RWPE2 (cell line): ENCODE results near the gene KLHL15.

ENCODE experiments used
- ATAC-seq: fragments of 200-7000 bp; cut with Tn5 transposase; 3 replicates; pipeline ENCODE4 v1.9.1; 2021; ENCODE audit warnings: low read depth
- DNase-seq: peaks from one replicate; pipeline ENCODE4 v3.0.0-alpha.2; 2020; ENCODE audit warnings: low spot score
- H3K27ac ChIP-seq: fragments of 450-650 bp; 2 replicates; pipeline ENCODE4 v1.5.1; 2017; ENCODE audit warnings: mild to moderate bottlenecking; ENCODE audit not compliant: poor library complexity, severe bottlenecking
- H3K27me3 ChIP-seq: fragments of 250-450 bp; sonication (Bioruptor Pico); 2 replicates; pipeline ENCODE4 v1.5.1; 2021; ENCODE audit warnings: mild to moderate bottlenecking, moderate library complexity; ENCODE audit not compliant: insufficient read depth, poor library complexity, severe bottlenecking
- H3K36me3 ChIP-seq: fragments of 250-450 bp; sonication (Bioruptor Pico); 2 replicates; pipeline ENCODE4 v1.5.1; 2020; ENCODE audit warnings: low read depth, mild to moderate bottlenecking, moderate library complexity
- H3K4me1 ChIP-seq: fragments of 250-450 bp; sonication (Bioruptor Pico); 2 replicates; pipeline ENCODE4 v1.5.1; 2021; ENCODE audit warnings: mild to moderate bottlenecking, moderate library complexity; ENCODE audit not compliant: insufficient read depth, poor library complexity, severe bottlenecking
- H3K4me3 ChIP-seq: fragments of 250-450 bp; sonication (Bioruptor Pico); 2 replicates; pipeline ENCODE4 v1.5.1; 2021; ENCODE audit warnings: mild to moderate bottlenecking, moderate library complexity; ENCODE audit not compliant: severe bottlenecking
- H3K9me3 ChIP-seq: fragments of 250-450 bp; sonication (Bioruptor Pico); 2 replicates; pipeline ENCODE4 v1.5.1; 2021; ENCODE audit warnings: mild to moderate bottlenecking, moderate library complexity; ENCODE audit not compliant: severe bottlenecking
- CTCF ChIP-seq: fragments of 450-650 bp; IDR thresholded peaks from one replicate; pipeline ENCODE4 v1.5.1; 2017; ENCODE audit warnings: mild to moderate bottlenecking, moderate library complexity; ENCODE audit not compliant: poor library complexity, severe bottlenecking

KLHL15 gene

GRCh38 chrX:24023544-24023943, 3.4 kb downstream of the KLHL15 start:
- Histone ChIP-seq H3K4me1 (no peaks in the 10 kb centered on the region), H3K27ac (no peak overlapping the region), H3K4me3 (peak overlapping the region; percentile 85), H3K9me3 (no peaks in the 10 kb centered on the region), H3K36me3 (no peaks in the 10 kb centered on the region), H3K27me3 (no peaks in the 10 kb centered on the region)
- ATAC-seq = no peak
- TF ChIP-seq CTCF = no peak
- no peak for DNase-seq

GRCh38 chrX:24020306-24020876, 6.6 kb downstream of the KLHL15 start:
- Histone ChIP-seq H3K9me3 (no peaks in the 10 kb centered on the region), H3K36me3 (no peaks in the 10 kb centered on the region), H3K27ac (no peak overlapping the region), H3K4me3 (no peak overlapping the region), H3K27me3 (no peaks in the 10 kb centered on the region), H3K4me1 (no peaks in the 10 kb centered on the region)
- TF ChIP-seq CTCF = no peak
- ATAC-seq (no peak), DNase-seq (no peak)

- Histone ChIP-seq H3K4me1 (no peaks in the 10 kb centered on the region), H3K27me3 (no peaks in the 10 kb centered on the region), H3K9me3 (no peaks in the 10 kb centered on the region), H3K27ac (no peak overlapping the region), H3K36me3 (no peaks in the 10 kb centered on the region), H3K4me3 (no peak overlapping the region)
- no peak for ATAC-seq
- TF ChIP-seq CTCF = no peak
- DNase-seq = no peak
These were observed 7.5 kb downstream of the KLHL15 start for GRCh38 chrX:24019448-24019847.

- ATAC-seq = no peak
- Histone ChIP-seq H3K27me3 (no peaks in the 10 kb centered on the region), H3K27ac (no peak overlapping the region), H3K9me3 (no peaks in the 10 kb centered on the region), H3K4me1 (no peaks in the 10 kb centered on the region), H3K36me3 (no peaks in the 10 kb centered on the region), H3K4me3 (no peak overlapping the region)
- no peak for DNase-seq
- TF ChIP-seq CTCF = no peak
These were observed 8.2 kb downstream of the KLHL15 start for GRCh38 chrX:24018809-24019208.

GRCh38 chrX:24017674-24018073, 9.3 kb downstream of the KLHL15 start:
- H3K27me3 ChIP-seq = no peaks in the 10 kb centered on the region
- no peak for ATAC-seq
- H3K4me1 ChIP-seq = no peaks in the 10 kb centered on the region
- H3K9me3 ChIP-seq = no peaks in the 10 kb centered on the region
- DNase-seq = no peak
- TF ChIP-seq CTCF = no peak
- H3K36me3 ChIP-seq = no peaks in the 10 kb centered on the region
- no peak overlapping the region for H3K4me3 ChIP-seq
- no peak overlapping the region for H3K27ac ChIP-seq
